ENCODE results near the gene XPNPEP3. TPM values are rescaled to one million over a fixed set of nuclear protein-coding genes. Genes with fewer than 3 reads are reported as not detected.
"Not testable (repeated sequence)": the region's sequence is repeated elsewhere in the genome, so short reads cannot be mapped to it uniquely, and the experiment has no call there.

The XPNPEP3 gene
- total RNA-seq, 2 donors from 2014 or later, result 6.9 to 14.3 TPM

GRCh38 chr22:40908895-40909294 is 51.9 kb downstream of the XPNPEP3 start:
- H3K9me3 ChIP-seq, result no peaks in the 10 kb centered on the region
- intact Hi-C loops (cut with DNase I), result no loop called here
- TF ChIP-seq POLR2A (IDR thresholded peaks at IDR 0.05) (no peak), CTCF (IDR thresholded peaks at IDR 0.05) (no peak)
- DNase-seq (no peak), ATAC-seq (no peak)
- 91 to 92% methylated on average over 6 of the region's 6 CpGs for WGBS, 2 donors
- H3K27me3 ChIP-seq, result no peaks in the 10 kb centered on the region
- peaks cover 0 to 8% of the 10 kb centered on the region in 2 donors for H3K36me3 ChIP-seq (replicated peaks in 1 of 2; ENCODE audit: insufficient read depth in 1 of 2, low read depth in 2 of 2)
- no peak overlapping the region for H3K4me3 ChIP-seq
- H3K4me1 ChIP-seq, result no peaks in the 10 kb centered on the region
- no peak overlapping the region for H3K27ac ChIP-seq

- H3K27me3 ChIP-seq, result no peaks in the 10 kb centered on the region
- 95% methylated on average over 3 of the region's 3 CpGs for WGBS, 2 donors
- no peak overlapping the region for H3K27ac ChIP-seq
- no peak for DNase-seq
- no peak overlapping the region for H3K4me3 ChIP-seq
- H3K4me1 ChIP-seq, result peaks cover 5% of the 10 kb centered on the region
- no peaks in the 10 kb centered on the region for H3K9me3 ChIP-seq
- ATAC-seq, result no peak
- H3K36me3 ChIP-seq (replicated peaks in 1 of 2; ENCODE audit: insufficient read depth in 1 of 2, low read depth in 2 of 2), result peaks cover 0 to 8% of the 10 kb centered on the region in 2 donors
- no peak for TF ChIP-seq POLR2A (IDR thresholded peaks at IDR 0.05)
- no peak for TF ChIP-seq CTCF (IDR thresholded peaks at IDR 0.05)
- intact Hi-C loops (cut with DNase I), result no loop called here
Measured at GRCh38 chr22:40911772-40912171, 54.8 kb downstream of the XPNPEP3 start.

GRCh38 chr22:40912987-40913386 is 56.0 kb downstream of the XPNPEP3 start:
- WGBS, 2 donors, result 95 to 97% methylated on average over 6 of the region's 6 CpGs
- H3K36me3 ChIP-seq (replicated peaks in 1 of 2; ENCODE audit: insufficient read depth in 1 of 2, low read depth in 2 of 2); ATAC-seq; H3K9me3 ChIP-seq; H3K4me3 ChIP-seq; DNase-seq; H3K27ac ChIP-seq; H3K27me3 ChIP-seq; H3K4me1 ChIP-seq; intact Hi-C loops (cut with DNase I): not testable (repeated sequence)

DNA sequence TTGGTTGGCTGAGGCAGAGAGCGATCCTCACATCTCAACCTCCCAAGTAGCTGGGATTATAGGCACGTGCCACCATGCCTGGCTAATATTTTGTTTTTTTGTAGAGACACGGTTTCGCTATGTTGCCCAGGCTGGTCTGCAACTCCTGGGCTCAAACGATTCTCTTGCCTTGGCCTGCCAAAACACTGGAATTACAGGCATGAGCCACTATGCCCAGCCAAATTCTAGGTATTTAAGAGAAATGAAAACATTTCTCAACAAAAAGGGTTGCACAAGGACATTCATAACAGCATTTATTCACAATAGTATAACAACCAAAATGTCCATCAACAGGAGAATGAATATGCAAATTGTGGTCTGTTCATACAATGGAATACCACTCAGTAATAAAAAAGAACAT is 62.5 kb downstream of the XPNPEP3 start:
- H3K27ac ChIP-seq, result no peak overlapping the region
- no peak for TF ChIP-seq POLR2A (IDR thresholded peaks at IDR 0.05)
- no peak for TF ChIP-seq CTCF (IDR thresholded peaks at IDR 0.05)
- intact Hi-C loops (cut with DNase I), result no loop called here
- ATAC-seq (no peak), DNase-seq (no peak)
- H3K4me3 ChIP-seq, result no peak overlapping the region
- H3K9me3 ChIP-seq, result no peaks in the 10 kb centered on the region
- 76 to 83% methylated on average over 5 of the region's 5 CpGs for WGBS, 2 donors
- no peaks in the 10 kb centered on the region for H3K27me3 ChIP-seq
- H3K36me3 ChIP-seq (replicated peaks in 1 of 2; ENCODE audit: insufficient read depth in 1 of 2, low read depth in 2 of 2), result peaks cover 0 to 4% of the 10 kb centered on the region in 2 donors
- H3K4me1 ChIP-seq, result peaks cover 5% of the 10 kb centered on the region

- peaks cover 7 to 12% of the 10 kb centered on the region in 2 donors for H3K36me3 ChIP-seq (replicated peaks in 1 of 2; ENCODE audit: insufficient read depth in 1 of 2, low read depth in 2 of 2)
- no peaks in the 10 kb centered on the region for H3K4me1 ChIP-seq
- intact Hi-C loops (cut with DNase I), result loop anchor here (10.0 kb wide), 1 partner anchor 314 kb away; no protein-coding TSS in a partner anchor
- no peak for DNase-seq
- TF ChIP-seq CTCF (IDR thresholded peaks at IDR 0.05) (no peak), POLR2A (IDR thresholded peaks at IDR 0.05) (no peak)
- H3K9me3 ChIP-seq, result no peaks in the 10 kb centered on the region
- no peaks in the 10 kb centered on the region for H3K27me3 ChIP-seq
- WGBS, 2 donors, result 78 to 89% methylated on average over 9 of the region's 9 CpGs
- no peak overlapping the region for H3K4me3 ChIP-seq
- no peak overlapping the region for H3K27ac ChIP-seq
- ATAC-seq, result no peak
Measured at GRCh38 chr22:40920526-40920925, 63.6 kb downstream of the XPNPEP3 start.
